22Rv1 (cell line): Measurements from ENCODE around the gene SMARCA4.
A peak's percentile ranks its signal among the peaks of the same experiment; 100 is the strongest.

Source experiments
- H3K27ac ChIP-seq: fragments of 450-650 bp; 2 replicates; pipeline ENCODE4 v1.5.1; 2017
- ZFX ChIP-seq: fragments of 450-650 bp; IDR thresholded peaks from 2 replicates; pipeline ENCODE4 v1.6.1; 2017; ENCODE audit warnings: antibody characterized with exemption, borderline replicate concordance
- TF ChIP-seq, protein P1 (sequence below): fragments of 450-650 bp; IDR thresholded peaks from 2 replicates; pipeline ENCODE4 v1.5.1; 2017; ENCODE audit warnings: mild to moderate bottlenecking

Gene SMARCA4

DNA sequence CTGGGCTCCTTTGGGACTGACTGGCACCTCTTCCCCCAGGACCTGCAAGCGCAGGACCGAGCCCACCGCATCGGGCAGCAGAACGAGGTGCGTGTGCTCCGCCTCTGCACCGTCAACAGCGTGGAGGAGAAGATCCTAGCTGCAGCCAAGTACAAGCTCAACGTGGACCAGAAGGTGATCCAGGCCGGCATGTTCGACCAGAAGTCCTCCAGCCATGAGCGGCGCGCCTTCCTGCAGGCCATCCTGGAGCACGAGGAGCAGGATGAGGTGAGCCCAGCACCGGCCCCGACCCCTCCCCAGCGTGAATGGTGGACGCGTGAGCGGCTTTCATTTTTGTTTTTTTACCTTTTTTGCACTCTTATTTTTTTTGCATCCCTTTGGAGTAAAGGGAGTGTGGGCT lies 72.4 kb downstream of the SMARCA4 start:
- TF ChIP-seq, protein P1, sequence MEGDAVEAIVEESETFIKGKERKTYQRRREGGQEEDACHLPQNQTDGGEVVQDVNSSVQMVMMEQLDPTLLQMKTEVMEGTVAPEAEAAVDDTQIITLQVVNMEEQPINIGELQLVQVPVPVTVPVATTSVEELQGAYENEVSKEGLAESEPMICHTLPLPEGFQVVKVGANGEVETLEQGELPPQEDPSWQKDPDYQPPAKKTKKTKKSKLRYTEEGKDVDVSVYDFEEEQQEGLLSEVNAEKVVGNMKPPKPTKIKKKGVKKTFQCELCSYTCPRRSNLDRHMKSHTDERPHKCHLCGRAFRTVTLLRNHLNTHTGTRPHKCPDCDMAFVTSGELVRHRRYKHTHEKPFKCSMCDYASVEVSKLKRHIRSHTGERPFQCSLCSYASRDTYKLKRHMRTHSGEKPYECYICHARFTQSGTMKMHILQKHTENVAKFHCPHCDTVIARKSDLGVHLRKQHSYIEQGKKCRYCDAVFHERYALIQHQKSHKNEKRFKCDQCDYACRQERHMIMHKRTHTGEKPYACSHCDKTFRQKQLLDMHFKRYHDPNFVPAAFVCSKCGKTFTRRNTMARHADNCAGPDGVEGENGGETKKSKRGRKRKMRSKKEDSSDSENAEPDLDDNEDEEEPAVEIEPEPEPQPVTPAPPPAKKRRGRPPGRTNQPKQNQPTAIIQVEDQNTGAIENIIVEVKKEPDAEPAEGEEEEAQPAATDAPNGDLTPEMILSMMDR, result no peak
- no peak for TF ChIP-seq ZFX
- H3K27ac ChIP-seq, result no peak overlapping the region

DNA sequence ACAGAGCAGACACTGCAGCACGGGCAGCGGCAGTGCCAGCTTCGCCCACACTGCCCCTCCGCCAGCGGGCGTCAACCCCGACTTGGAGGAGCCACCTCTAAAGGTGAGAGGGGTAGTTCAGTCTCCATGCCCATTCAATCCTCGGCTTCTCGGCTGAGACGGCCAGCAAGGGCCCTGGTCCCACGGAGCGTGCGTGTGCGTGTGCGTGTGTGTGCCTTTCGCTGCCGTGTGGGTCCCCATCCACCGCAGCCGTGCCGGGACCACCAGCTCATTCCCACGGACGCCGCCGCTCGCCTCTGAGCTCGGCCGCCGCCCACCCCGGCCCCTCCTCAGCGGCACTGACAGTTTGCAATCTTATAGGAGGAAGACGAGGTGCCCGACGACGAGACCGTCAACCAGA lies 72.9 kb downstream of the SMARCA4 start:
- no peak for TF ChIP-seq ZFX
- TF ChIP-seq, protein P1, result no peak
- no peak overlapping the region for H3K27ac ChIP-seq

DNA sequence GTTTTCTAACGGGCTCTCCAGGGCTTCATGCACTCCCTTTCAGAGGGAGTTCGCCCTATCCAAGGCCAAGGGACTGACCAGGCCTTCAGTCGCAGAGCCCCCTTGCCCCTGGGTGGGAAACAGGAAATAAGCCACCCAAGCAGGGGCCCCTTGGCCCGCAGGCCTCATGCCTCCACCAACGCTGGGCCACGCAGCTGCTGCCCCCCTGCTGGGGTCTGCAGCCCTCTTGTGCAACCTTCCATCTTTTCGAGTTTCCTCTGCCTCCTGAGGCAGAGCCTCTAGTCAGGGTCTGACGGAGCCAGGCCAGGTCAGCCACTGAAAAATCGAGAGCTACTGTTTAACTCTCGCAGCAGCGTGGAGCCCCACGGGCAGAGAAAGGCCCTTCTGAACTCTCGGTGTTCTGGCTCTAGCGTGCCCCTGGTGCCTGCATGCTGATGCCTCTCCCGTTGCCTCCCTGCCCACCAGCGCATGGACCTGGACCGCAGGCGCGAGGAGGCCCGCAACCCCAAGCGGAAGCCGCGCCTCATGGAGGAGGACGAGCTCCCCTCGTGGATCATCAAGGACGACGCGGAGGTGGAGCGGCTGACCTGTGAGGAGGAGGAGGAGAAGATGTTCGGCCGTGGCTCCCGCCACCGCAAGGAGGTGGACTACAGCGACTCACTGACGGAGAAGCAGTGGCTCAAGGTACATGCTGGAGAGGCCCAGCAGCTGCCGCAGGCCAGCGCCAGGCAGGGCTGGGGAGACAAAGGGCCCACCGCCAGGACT lies 73.8 kb downstream of the SMARCA4 start:
- H3K27ac ChIP-seq, result no peak overlapping the region
- TF ChIP-seq, protein P1, result no peak
- TF ChIP-seq ZFX, result no peak

DNA sequence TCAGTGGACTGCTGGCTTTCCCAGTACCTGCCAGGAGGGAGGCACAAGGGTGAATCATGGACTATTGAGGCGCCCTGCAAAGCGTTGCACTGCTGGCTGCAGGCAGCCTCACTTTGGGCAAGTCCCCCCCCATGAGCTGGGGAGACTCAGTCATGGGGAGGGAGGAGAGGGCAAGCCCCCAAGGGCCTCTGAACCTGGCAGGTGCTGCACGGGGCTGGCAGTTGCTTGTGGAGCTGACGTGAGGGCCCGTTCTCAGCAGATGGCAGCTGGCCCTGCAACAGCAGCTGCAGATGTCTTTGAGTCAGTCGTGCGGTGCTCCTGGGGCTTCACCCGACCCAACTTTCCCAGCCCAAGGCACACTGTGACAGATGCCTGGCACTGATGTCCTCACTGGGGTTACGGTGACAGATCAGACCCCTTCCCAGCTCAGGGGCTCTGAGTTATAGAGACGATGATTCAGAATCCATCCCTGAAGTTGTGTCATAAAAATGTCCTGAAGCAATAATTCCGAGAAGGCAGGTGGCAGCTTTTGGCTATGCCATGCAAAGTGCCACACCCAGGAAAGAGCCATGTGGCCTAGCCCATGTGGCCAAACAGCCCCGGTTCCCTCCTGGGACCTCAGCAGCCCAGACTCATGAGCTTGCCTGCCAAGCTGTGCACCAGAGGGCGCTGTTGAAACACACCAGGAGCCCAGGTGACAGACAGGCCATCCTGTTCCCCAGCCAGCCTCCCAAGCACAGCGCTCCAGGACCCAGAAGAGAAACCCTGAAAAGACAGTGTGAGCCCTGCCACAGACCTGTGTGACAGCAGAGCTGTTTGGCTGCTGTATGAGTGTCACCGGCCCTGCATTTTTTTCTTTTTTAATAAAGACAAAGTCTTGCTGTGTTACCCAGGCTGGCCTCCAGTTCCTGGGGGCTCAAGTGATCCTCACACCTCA lies 74.9 kb downstream of the SMARCA4 start:
- TF ChIP-seq ZFX, result no peak
- TF ChIP-seq, protein P1, result peak; percentile 95
- no peak overlapping the region for H3K27ac ChIP-seq

DNA sequence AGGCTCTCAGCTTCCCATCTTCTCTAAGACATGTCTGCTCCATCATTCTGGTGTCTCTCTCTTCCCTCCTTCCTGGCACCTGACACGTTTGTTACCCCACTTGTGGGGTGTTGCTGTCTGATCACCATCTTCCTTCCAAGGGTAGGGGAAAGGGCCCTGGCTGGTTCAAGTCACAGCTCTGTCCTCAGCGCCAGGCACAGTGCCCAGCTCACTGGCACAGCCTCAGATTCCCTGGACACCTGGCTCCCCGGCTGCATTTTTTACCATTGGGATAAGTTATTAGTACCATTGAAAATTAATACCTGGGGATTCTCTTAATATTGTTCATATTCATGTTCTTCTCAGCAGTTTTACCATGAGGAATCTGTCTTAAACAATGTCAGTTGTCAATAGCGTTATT lies 77.7 kb downstream of the SMARCA4 start:
- TF ChIP-seq ZFX, result no peak
- TF ChIP-seq, protein P1, result no peak
- no peak overlapping the region for H3K27ac ChIP-seq

DNA sequence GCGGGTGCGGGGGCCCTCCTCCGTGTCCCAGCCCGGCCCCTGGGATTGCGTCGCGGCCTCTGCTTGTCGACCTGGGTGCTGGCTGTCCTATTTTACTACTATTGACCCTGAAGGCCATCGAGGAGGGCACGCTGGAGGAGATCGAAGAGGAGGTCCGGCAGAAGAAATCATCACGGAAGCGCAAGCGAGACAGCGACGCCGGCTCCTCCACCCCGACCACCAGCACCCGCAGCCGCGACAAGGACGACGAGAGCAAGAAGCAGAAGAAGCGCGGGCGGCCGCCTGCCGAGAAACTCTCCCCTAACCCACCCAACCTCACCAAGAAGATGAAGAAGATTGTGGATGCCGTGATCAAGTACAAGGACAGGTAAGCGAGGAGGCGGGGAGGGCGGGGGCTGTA lies 80.4 kb downstream of the SMARCA4 start:
- no peak overlapping the region for H3K27ac ChIP-seq
- TF ChIP-seq, protein P1, result no peak
- TF ChIP-seq ZFX, result no peak
